SW 1271 (cell line): Measurements from ENCODE around the gene PCDHGA4.
"Not testable (repeated sequence)": the region's sequence is repeated elsewhere in the genome, so short reads cannot be mapped to it uniquely, and the experiment has no call there.

ENCODE experiments used
- DNase-seq, 2 experiments: peaks; one replicate each; lab custom pipeline; 2025; lab: John Stamatoyannopoulos, UW

PCDHGA4 gene

DNA sequence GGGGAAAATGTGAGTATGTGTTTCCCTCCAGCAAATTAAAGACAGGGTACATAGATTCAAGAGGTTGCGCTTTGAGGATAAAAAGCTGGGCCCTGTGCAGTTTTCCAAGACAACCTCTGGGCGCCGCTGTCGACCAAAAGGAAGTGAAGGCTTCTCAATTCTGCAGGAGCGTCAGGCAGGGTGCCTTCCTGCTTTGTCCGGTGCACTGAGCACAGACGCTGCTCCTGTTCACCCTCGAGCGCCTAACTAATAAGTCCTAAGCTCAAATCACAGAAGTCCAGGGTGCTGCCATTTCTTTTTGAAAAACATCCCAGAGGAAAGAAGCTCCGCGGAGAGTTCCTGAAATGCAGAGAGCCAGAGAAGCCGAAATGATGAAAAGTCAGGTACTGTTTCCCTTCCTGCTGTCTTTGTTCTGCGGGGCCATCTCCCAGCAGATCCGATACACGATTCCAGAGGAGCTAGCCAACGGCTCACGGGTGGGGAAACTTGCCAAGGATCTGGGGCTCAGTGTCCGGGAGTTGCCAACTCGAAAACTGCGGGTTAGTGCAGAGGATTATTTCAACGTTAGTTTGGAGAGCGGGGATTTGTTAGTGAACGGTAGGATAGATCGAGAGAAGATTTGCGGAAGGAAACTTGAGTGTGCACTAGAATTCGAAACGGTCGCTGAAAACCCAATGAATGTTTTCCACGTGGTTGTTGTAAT is 4.8 kb upstream of the PCDHGA4 start, which contains the start of gene PCDHGB1:
PCDHGB1 (plus strand) TSS at position 183 of the 703 bp plus-strand sequence; CDS start at position 345, 162 bp downstream.
- DNase-seq: no peak

DNA sequence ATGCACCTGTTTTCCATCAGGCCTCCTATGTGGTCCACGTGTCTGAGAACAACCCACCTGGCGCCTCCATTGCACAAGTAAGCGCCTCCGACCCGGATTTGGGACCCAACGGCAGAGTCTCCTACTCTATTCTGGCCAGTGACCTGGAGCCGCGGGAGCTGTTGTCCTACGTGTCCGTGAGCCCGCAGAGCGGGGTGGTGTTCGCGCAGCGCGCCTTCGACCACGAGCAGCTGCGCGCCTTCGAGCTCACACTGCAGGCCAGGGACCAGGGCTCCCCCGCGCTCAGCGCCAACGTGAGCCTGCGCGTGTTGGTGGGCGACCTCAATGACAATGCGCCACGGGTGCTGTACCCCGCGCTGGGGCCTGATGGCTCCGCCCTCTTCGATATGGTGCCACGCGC is 3.2 kb upstream of the PCDHGA4 start:
- no peak for DNase-seq

DNA sequence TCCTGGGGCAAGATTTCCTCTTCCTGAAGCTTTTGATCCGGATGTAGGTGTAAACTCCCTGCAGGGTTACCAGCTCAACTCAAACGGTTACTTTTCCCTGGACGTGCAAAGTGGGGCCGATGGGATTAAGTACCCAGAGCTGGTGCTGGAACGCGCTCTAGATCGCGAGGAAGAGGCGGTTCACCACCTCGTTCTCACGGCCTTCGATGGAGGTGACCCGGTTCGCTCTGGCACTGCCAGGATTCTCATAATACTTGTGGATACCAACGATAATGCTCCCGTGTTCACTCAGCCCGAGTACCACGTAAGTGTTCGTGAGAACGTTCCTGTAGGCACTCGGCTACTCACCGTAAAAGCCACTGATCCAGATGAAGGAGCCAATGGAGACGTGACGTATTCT is 820 bp downstream of the PCDHGA4 start:
- DNase-seq: no peak

DNA sequence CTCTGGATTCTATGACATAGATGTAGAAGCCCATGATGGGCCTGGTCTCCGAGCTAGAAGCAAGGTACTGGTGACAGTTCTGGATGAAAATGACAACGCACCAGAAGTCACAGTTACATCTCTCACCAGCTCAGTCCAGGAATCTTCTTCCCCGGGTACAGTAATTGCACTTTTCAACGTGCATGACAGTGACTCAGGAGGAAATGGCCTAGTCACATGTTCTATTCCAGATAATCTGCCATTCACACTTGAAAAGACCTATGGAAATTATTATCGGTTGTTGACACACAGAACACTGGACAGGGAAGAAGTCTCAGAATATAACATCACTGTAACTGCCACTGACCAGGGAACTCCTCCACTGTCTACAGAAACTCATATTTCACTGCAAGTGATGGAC is 1.3 kb downstream of the PCDHGA4 start:
- no peak for DNase-seq

DNA sequence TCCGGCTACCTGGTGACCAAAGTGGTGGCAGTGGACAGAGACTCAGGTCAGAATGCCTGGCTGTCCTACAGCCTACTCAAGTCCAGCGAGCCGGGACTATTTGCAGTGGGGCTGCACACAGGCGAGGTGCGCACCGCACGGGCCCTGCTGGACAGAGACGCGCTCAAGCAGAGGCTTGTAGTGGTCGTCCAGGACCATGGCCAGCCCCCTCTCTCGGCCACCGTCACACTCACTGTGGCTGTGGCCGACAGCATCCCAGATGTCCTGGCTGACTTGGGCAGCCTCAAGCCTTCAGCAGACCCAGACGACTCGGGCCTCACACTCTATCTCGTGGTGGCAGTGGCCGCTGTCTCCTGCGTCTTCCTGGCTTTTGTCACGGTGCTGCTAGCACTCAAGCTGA is 2.1 kb downstream of the PCDHGA4 start:
- DNase-seq: no peak

DNA sequence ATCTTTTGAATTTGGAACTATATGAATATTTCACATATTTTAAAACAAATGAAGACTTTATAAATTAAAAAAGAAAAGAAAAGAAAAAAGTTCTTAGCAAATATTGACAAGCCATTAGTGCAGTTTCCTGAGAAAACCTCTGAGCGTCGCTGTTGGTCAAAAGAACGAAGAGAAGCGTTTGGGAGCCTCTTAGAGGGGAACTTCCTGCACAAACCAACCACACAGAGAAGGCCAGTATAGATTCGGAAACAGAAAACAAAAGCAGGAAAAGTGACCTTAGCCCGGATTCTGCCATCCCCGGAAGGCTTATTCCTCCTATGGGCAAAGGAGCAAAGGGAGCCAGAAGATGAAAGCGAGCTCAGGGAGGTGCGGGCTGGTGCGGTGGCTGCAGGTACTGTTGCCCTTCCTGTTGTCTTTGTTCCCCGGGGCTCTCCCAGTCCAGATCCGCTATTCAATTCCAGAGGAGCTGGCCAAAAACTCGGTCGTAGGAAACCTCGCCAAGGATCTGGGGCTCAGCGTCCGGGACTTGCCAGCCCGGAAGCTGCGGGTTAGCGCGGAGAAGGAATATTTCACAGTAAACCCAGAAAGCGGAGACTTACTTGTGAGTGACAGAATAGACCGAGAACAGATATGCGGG is 5.1 kb downstream of the PCDHGA4 start, which contains the start of gene PCDHGB2:
PCDHGB2 (plus strand) TSS at position 205 of the 637 bp plus-strand sequence; CDS start at position 347, 142 bp downstream.
- peak in 1 of 2 experiments; percentile 35 for DNase-seq

DNA sequence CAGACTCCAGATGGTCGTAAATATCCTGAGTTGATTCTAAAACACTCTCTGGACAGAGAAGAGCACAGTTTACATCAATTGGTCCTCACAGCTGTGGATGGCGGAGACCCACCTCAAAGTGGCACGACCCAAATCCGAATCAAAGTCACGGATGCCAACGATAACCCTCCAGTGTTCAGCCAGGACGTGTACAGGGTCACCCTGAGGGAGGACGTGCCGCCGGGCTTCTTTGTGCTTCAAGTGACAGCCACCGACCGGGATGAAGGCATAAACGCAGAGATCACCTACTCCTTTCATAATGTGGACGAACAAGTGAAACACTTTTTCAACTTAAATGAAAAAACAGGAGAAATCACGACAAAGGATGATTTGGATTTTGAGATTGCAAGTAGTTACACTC is 5.9 kb downstream of the PCDHGA4 start:
- no peak for DNase-seq

DNA sequence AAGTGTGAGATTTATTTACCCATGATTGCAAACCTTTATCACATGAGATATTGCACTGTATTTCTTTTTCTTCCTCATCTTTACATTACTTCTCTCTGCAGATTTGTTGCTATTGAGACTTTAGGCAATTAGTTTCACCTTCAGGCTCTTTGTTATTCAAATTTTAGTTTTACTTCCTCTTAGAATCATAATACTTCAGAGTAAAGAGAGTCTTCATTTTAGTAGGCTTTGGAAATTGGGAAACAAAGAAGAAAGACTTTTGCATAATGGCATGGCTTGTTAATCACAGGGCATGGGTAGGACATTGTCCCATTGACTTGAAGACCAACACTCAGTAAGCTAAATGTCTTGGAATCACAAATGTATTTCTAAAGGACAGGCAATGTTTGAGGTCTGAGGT is 7.9 kb downstream of the PCDHGA4 start:
- DNase-seq: no peak

DNA sequence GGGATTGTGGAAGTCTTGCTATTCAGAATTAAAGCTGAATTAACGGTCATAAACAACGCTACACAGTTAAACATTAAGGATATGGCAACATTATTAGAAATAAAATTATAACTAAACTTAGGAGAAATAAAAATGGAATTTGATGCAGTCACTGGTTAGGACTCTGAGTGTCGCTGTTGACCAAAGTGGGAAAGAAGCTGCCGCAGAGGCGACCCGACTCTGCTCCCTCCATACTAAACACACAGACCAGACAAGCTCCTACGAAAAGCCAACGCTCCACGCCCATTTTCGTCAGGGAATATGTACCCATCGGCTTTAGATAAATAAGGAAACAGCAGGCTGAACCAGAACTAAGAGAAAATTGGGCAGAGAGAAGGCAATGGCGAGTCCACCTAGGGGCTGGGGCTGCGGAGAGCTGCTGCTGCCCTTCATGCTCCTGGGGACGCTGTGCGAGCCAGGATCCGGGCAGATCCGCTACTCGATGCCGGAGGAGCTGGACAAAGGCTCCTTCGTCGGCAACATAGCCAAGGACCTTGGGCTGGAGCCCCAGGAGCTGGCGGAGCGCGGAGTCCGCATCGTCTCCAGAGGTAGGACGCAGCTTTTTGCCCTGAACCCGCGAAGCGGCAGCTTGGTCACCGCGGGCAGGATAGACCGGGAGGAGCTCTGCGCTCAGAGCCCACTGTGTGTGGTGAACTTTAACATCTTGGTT is 9.3 kb downstream of the PCDHGA4 start, which contains the start of gene PCDHGA5:
PCDHGA5 (plus strand) TSS at position 211 of the 709 bp plus-strand sequence; CDS start at position 380, 169 bp downstream.
- no peak for DNase-seq

DNA sequence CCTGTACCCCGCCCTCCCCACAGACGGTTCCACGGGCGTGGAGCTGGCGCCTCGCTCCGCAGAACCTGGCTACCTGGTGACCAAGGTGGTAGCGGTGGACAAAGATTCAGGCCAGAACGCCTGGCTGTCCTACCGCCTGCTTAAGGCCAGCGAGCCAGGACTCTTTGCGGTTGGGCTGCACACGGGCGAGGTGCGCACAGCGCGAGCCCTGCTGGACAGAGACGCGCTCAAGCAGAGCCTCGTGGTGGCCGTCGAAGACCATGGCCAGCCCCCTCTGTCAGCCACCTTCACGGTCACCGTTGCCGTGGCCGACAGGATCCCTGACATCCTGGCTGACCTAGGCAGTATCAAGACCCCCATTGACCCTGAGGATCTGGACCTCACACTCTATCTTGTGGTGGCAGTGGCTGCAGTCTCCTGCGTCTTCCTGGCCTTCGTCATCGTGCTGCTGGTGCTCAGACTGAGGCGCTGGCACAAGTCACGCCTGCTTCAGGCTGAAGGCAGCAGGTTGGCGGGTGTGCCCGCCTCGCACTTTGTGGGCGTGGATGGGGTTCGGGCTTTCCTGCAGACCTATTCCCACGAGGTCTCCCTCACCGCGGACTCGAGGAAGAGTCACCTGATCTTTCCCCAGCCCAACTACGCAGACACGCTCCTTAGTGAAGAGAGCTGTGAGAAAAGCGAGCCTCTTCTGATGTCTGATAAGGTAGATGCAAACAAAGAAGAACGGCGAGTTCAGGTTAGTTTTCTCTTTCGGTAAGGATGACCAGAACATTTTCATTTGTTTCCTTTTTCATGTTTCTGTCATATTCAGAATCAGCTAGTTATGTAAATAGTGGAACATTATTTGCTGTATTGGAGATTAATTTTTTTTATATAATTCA is 11.4 kb downstream of the PCDHGA4 start:
- no peak for DNase-seq

DNA sequence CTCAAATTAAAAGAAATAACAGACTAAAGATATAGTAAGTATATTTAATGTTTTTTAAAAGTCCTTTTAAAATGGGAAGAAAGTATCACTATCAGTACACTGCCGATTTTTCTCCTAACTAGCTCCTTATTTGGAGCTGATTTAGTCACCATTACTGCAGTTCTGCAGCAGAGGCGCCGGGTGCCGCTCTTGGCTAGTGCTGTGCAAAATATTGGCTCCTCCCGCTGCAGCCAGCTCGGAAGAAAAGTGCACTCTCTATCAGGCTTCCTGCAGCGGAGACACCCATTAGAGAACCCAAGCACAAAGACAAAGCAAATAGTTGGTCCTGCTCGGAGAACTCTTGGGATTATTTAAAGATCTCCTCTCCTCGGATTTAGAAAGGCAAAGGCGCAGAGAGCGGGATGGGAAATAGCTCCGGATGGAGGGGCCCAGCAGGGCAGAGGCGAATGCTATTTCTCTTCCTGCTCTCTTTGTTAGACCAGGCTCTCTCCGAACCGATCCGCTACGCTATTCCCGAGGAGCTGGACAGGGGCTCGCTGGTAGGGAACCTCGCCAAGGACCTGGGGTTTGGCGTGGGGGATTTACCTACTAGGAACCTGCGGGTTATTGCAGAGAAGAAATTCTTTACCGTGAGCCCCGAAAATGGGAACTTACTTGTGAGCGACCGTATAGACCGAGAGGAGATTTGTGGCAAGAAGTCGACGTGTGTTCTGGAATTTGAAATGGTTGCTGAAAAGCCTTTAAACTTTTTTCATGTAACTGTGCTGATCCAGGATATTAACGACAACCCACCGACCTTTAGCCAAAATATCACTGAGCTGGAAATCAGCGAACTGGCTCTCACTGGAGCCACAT is 15.4 kb downstream of the PCDHGA4 start, which contains the start of gene PCDHGB3:
PCDHGB3 (plus strand) TSS at position 249 of the 855 bp plus-strand sequence; CDS start at position 402, 153 bp downstream.
- no peak for DNase-seq

DNA sequence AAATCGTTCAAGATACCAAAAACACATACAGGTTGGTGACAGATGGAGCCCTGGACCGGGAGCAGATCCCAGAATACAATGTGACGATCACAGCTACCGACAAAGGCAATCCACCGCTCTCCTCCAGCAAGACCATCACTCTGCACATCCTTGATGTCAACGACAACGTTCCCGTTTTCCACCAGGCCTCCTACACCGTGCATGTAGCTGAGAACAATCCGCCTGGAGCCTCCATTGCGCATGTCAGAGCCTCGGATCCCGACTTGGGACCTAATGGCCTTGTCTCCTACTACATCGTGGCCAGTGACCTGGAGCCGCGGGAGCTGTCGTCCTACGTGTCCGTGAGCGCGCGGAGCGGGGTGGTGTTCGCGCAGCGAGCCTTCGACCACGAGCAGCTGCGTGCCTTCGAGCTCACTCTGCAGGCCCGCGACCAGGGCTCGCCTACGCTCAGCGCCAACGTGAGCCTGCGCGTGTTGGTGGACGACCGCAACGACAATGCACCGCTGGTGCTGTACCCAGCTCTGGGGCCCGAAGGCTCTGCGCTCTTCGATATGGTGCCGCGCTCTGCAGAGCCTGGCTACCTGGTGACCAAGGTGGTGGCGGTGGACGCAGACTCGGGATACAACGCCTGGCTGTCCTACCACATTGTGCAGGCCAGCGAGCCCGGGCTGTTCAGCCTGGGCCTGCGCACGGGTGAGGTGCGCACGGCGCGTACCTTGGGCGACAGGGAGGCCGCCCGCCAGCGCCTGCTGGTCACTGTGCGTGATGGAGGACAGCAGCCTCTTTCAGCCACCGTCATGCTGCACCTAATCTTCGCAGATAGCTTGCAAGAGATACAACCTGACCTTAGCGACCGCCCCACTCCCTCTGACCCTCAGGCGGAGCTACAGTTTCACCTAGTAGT is 17.0 kb downstream of the PCDHGA4 start:
- DNase-seq: no peak

DNA sequence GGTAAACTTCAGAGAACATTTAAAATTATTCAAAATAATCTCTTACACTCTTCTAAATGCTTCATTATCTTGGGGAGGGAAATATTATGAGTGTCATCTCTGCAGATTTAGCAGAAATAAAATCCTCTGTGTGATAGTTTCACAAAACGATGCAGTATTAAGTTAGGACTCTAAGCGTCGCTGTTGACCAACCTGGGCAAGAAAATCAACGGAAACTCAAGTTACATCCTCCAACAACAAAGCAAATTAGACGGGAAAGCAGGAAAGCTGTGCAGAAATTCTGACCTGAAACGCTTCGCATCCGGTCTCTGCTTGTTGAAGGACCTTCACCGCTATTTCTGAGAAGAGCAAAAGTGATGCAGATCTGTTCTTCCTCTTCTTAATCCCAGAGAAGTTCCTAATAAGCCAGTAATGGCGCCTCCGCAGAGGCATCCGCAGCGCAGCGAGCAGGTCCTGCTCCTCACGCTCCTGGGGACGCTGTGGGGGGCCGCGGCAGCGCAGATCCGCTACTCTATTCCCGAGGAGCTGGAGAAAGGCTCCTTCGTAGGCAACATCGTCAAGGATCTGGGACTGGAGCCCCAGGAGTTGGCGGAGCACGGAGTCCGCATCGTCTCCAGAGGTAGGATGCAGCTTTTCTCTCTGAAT is 19.0 kb downstream of the PCDHGA4 start, which contains the start of gene PCDHGA6:
PCDHGA6 (plus strand) TSS at position 219 of the 645 bp plus-strand sequence; CDS start at position 412, 193 bp downstream.
- DNase-seq: no peak

DNA sequence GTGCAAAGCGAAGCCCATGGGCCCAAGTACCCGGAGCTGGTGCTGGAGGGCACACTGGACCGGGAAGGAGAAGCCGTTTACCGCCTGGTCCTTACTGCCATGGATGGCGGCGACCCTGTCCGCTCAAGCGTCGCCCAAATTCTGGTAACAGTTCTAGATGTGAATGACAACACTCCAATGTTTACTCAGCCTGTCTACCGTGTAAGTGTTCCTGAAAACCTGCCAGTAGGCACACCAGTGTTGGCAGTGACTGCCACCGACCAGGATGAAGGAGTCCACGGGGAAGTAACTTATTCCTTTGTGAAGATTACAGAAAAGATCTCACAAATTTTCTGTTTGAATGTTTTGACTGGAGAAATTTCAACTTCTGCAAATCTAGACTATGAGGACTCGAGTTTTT is 19.8 kb downstream of the PCDHGA4 start:
- DNase-seq: no peak

DNA sequence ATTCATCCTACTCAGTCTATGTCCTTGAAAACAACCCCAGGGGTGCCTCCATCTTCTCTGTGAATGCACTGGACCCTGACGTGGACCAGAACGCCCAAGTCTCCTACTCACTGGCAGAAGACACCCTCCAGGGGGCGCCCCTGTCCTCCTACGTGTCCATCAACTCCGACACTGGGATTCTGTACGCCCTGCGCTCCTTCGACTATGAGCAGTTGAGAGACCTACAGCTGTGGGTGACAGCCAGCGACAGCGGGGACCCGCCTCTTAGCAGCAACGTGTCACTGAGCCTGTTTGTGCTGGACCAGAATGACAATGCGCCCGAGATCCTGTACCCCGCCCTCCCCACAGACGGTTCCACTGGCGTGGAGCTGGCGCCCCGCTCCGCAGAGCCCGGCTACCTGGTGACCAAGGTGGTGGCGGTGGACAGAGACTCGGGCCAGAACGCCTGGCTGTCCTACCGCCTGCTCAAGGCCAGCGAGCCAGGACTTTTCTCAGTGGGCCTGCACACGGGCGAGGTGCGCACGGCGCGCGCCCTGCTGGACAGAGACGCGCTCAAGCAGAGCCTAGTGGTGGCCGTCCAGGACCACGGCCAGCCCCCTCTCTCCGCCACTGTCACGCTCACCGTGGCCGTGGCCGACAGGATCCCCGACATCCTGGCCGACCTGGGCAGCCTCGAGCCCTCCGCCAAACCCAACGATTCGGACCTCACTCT is 20.8 kb downstream of the PCDHGA4 start:
- DNase-seq: not testable (repeated sequence)

DNA sequence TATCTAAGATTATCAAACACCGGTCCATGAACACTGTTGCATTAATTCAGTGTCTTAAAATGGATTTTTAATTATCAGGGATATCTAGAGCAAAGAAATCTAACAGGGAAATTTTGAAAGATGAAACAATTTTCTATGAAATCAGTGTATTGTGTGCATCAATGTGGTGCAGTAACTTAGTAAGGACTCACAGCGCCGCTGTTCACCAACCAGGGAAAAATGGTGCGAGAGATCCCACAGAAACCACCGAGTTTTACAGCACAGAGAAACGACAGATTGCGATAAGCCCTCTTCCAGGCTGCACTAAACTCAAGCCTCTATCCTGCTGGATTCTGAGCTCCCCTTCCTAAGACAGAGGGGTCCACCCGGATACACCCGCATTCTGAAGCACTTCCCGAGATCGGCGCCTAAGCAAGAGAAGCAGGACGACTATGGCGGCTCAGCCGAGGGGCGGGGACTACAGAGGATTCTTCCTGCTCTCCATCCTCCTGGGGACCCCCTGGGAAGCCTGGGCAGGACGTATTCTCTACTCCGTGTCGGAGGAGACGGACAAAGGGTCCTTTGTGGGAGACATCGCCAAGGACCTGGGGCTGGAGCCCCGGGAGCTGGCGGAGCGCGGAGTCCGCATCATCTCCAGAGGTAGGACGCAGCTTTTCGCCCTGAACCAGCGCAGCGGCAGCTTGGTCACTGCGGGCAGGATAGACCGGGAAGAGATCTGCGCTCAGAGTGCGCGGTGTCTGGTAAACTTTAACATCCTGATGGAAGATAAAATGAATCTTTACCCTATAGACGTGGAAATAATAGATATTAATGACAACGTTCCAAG is 27.9 kb downstream of the PCDHGA4 start, which contains the start of gene PCDHGA7:
PCDHGA7 (plus strand) TSS at position 274 of the 826 bp plus-strand sequence; CDS start at position 432, 158 bp downstream.
- no peak for DNase-seq

DNA sequence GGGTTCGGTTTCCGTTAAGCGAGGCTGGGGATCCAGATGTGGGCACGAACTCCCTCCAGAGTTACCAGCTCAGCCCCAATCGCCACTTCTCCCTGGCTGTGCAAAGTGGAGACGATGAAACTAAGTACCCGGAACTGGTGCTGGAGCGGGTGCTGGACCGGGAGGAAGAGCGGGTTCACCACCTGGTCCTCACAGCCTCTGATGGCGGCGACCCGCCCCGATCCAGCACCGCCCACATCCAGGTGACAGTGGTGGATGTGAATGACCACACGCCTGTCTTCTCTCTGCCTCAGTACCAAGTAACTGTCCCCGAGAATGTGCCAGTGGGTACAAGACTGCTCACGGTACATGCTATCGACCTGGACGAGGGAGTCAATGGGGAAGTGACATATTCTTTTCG is 28.5 kb downstream of the PCDHGA4 start:
- DNase-seq: no peak
